Mesodermal cell (in vitro differentiated cells): Measurements from ENCODE around the gene FLT3LG.

ENCODE experiments used
- H3K27ac ChIP-seq: 2 replicates; pipeline ENCODE4 v1.7.0; 2013; ENCODE audit warnings: mild to moderate bottlenecking, low read depth, low read length, moderate library complexity; ENCODE audit not compliant: severe bottlenecking
- H3K36me3 ChIP-seq: 2 replicates; pipeline ENCODE4 v1.7.1; 2013; ENCODE audit warnings: mild to moderate bottlenecking, low read length, moderate library complexity; ENCODE audit not compliant: control insufficient read depth, insufficient read depth
- H3K4me1 ChIP-seq: one replicate; pipeline ENCODE4 v1.7.1; 2013; ENCODE audit warnings: mild to moderate bottlenecking, low read length; ENCODE audit not compliant: insufficient read depth, control insufficient read depth, poor library complexity, severe bottlenecking
- H3K4me3 ChIP-seq: 2 replicates; pipeline ENCODE4 v1.7.0; 2013; ENCODE audit warnings: low read length, control low read depth, mild to moderate bottlenecking; ENCODE audit not compliant: insufficient read depth, poor library complexity, severe bottlenecking; ENCODE audit errors: extremely low read depth
- H3K9me3 ChIP-seq: 2 replicates; pipeline ENCODE4 v1.7.1; 2013; ENCODE audit warnings: mild to moderate bottlenecking, low read length, moderate library complexity; ENCODE audit not compliant: control insufficient read depth
- WGBS, 2 experiments: methylation state at CpG; one replicate each; pipeline ENCODE4 v1.1.5; 2013; ENCODE audit warnings: missing lambda C conversion rate in 2 of 2; ENCODE audit not compliant: insufficient coverage in 2 of 2; 5-methylcytosine and 5-hydroxymethylcytosine counted together

FLT3LG gene

DNA sequence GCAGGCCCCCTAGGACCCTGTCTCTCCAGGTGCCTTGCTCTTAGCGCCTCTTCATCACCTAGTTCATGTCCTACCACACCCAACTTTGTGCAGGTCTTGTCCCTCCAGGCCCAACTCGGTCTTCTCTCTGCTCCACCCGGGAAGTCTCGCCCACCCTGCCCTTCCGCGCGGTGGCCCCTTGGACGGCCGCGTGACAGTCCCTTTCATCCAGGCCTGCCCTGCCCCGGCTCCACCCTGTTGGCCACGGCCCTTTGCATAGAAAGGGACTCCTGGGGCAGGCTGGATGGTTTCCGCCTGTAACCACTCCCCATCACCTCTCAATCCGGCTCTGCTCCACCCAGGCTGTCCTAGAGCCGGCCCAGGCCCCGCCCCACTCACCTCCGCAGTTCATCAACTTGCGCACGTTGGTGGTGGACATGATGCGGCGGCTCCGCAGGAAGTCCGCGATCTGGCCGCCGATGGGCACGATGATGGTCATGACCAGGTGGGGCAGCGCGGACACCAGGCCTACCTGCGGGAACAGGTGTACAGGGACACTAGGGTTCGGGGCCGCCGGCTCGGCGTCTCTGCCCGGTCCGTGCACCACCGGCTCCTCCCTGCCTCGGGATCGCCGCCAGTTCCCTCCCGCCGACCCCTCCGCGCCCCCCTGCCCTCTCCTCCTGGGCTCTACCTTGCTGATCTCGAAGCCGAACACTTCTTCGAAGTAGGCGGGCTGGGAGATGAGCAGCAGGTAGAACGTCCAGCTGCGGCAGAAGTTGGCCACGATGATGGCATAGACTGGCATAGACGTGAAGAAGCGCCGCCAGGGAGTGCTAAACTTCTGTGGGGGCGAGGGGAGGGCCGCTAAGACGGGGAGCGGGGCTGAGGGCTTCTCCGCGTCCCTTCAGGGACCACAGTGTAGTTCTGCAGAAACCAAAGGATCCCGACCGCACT lies 41.6 kb upstream of the FLT3LG start:
- 19 to 21% methylated on average over 45 to 55 of the region's 63 CpGs for WGBS, 2 experiments
- Histone ChIP-seq H3K4me1 (peaks cover 10% of the 10 kb centered on the region), H3K9me3 (no peaks in the 10 kb centered on the region), H3K27ac (no peak overlapping the region), H3K36me3 (no peaks in the 10 kb centered on the region), H3K4me3 (no peak overlapping the region)

- no peaks in the 10 kb centered on the region for H3K9me3 ChIP-seq
- 58 to 70% methylated on average over 27 to 31 of the region's 31 CpGs for WGBS, 2 experiments
- H3K27ac ChIP-seq: no peak overlapping the region
- no peaks in the 10 kb centered on the region for H3K36me3 ChIP-seq
- H3K4me1 ChIP-seq: peaks cover 4% of the 10 kb centered on the region
- no peak overlapping the region for H3K4me3 ChIP-seq
Observed at GRCh38 chr19:49433240-49433901, 40.6 kb upstream of the FLT3LG start.

GRCh38 chr19:49434907-49435583 lies 39.0 kb upstream of the FLT3LG start:
- Histone ChIP-seq H3K27ac (no peak overlapping the region), H3K4me1 (no peaks in the 10 kb centered on the region), H3K36me3 (no peaks in the 10 kb centered on the region), H3K4me3 (no peak overlapping the region), H3K9me3 (no peaks in the 10 kb centered on the region)
- WGBS, 2 experiments: 89 to 90% methylated on average over 17 to 18 of the region's 18 CpGs

GRCh38 chr19:49435670-49436069 lies 38.3 kb upstream of the FLT3LG start:
- Histone ChIP-seq H3K36me3 (no peaks in the 10 kb centered on the region), H3K4me1 (no peaks in the 10 kb centered on the region), H3K4me3 (no peak overlapping the region), H3K27ac (no peak overlapping the region), H3K9me3 (no peaks in the 10 kb centered on the region)
- 96% methylated on average over 9 to 10 of the region's 10 CpGs for WGBS, 2 experiments

DNA sequence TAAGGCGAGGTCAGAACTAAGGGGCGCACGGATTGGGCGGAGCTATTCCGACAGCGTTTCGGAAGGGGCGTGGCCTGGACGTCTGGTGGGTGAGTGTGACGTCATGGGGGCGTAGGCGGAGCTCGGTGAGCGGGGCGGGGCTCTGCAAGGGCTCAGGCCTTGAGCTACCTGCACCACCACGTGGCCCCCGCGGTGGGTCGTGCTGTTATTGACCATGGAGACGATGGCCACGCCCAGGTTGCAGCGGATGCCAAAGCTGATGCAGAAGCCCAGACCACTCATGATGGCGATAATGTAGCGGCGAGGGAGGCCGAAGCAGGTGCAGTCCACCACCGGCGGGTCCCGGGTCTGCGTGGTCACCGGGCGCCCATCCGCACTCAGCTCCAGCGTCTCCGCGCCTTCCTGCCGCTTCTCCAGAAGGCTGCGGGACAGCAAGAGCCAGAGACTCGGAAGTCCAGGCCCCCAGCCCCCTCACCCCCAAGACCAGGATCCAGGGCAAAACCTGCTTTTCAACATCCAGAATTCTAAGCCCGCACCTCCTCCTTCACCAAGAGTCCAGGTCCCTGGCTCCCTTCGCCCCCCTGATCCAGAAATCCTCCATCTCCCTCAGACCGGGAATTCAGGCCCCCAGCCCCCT lies 37.5 kb upstream of the FLT3LG start:
- 61% methylated on average over 35 to 42 of the region's 42 CpGs for WGBS, 2 experiments
- no peak overlapping the region for H3K27ac ChIP-seq
- H3K4me1 ChIP-seq: no peaks in the 10 kb centered on the region
- H3K4me3 ChIP-seq: no peak overlapping the region
- H3K36me3 ChIP-seq: no peaks in the 10 kb centered on the region
- H3K9me3 ChIP-seq: no peaks in the 10 kb centered on the region

DNA sequence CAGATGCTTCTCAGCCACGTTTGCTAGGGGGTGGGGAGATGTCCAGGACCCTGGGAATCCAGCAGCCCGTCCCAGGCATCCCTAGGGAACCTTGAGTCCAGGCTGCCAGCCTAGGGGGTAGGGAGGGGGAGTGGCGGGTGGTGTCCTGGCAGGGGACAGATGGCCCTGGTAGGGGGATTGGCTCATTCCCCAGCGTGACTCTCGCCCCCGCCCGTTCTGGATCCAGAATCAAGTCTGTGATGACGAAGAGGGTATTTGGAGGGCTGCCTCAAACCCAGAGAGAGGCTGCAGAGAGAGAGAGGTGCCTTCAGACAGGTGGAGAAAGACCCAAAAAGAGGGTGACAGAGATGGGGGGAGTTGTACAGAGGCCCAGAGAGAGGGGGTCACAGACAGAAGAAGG lies 36.8 kb upstream of the FLT3LG start:
- Histone ChIP-seq H3K4me3 (no peak overlapping the region), H3K27ac (no peak overlapping the region), H3K4me1 (no peaks in the 10 kb centered on the region), H3K9me3 (no peaks in the 10 kb centered on the region), H3K36me3 (no peaks in the 10 kb centered on the region)
- WGBS, 2 experiments: 30 to 33% methylated on average over 5 to 7 of the region's 8 CpGs

DNA sequence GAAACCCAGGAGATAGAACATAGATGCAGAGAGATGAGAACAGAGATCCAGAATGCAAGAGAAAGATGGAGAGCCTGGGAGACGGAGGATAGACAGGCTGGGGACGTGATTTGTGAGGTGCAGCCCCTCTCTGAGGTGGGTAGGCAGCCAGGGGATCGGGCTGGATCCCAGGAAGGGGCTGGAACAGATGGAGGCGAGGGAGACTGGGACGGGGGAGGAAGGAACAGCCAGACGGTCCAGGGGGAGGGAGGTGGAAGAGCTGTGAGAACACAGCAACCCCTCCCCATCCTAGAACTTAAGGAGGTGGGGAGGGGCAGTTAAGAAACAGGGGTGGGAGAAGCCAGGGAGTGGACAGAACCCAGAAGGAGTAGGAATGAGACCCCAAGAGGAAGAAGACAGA lies 35.8 kb upstream of the FLT3LG start:
- H3K4me1 ChIP-seq: no peaks in the 10 kb centered on the region
- WGBS, 2 experiments: 18 to 34% methylated on average over 3 of the region's 6 CpGs
- H3K9me3 ChIP-seq: no peaks in the 10 kb centered on the region
- no peak overlapping the region for H3K27ac ChIP-seq
- H3K4me3 ChIP-seq: no peak overlapping the region
- H3K36me3 ChIP-seq: no peaks in the 10 kb centered on the region

DNA sequence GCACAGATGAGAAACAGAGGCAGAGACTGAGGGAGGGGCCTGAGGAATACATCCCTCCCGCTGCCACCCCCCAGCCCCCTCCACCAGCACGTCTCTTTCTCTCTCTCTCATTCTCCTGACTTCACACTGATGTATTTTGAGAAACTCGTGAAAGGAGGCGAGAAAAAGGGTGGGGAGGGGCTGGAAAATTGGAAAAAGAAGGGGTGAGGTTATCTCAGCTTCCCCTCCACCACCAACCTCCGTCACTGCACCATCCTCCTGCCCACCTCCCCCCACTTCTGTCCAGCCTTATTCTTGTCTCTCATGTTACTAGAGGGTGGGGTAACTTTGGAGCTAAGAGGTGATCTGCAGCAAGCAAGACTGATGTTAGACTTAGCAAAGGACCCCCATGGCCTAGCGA lies 34.2 kb upstream of the FLT3LG start:
- no peak overlapping the region for H3K4me3 ChIP-seq
- 82 to 86% methylated on average over 1 of the region's 6 CpGs for WGBS, 2 experiments
- no peaks in the 10 kb centered on the region for H3K4me1 ChIP-seq
- H3K36me3 ChIP-seq: no peaks in the 10 kb centered on the region
- H3K27ac ChIP-seq: no peak overlapping the region
- H3K9me3 ChIP-seq: no peaks in the 10 kb centered on the region

DNA sequence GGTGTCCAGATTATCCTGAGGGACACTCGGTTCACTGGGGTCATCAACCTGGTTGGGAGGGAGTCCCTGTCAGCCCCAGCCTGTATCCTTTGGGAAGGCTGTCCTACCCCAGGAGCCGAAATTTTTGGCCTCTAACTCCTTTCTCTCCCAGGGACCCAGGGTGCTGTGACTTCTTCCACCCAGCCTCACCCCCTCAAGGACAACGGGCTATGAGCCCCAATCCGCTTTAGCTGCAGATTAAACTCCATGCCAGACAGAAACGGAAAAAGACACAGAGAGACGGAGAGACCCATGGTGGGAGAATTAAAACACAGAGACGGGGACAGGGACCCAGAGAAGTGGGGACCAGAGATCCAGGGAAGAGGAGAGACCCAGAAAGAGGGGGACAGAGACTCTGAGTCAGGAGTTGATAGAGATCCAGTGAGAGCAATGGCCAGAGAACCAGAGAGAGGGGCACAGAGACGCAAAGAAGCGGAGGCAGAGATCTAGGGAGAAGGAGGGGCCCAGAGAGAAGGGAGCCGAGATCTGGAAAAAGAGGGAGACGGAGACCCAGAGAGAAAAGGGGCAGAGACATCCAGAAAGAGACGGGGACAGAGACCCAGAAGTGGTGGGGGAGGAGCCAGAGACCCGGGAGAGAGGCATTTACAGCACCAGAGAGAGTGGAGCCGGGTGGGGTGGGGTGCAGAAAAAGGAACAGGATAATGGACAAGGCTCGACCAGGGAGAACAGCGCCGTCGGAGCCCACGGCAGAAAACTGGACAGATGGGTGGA lies 33.4 kb upstream of the FLT3LG start:
- Histone ChIP-seq H3K9me3 (no peaks in the 10 kb centered on the region), H3K4me1 (no peaks in the 10 kb centered on the region), H3K36me3 (no peaks in the 10 kb centered on the region), H3K27ac (no peak overlapping the region), H3K4me3 (peak overlapping the region; percentile 8)
- 24 to 42% methylated on average over 13 to 14 of the region's 19 CpGs for WGBS, 2 experiments
